ENCODE measurements around the gene JMJD6. TPM values are rescaled to one million over a fixed set of nuclear protein-coding genes. Genes with fewer than 3 reads are reported as not detected.
A peak's percentile ranks its signal among the peaks of the same experiment; 100 is the strongest.

Gene JMJD6
- total and polyA plus RNA-seq, 9 of the 15 experiments (the other 6 are each of a cell fraction or from before 2014, with no cell fraction given) = 2.5 to 52.3 (median 36.3) TPM

DNA sequence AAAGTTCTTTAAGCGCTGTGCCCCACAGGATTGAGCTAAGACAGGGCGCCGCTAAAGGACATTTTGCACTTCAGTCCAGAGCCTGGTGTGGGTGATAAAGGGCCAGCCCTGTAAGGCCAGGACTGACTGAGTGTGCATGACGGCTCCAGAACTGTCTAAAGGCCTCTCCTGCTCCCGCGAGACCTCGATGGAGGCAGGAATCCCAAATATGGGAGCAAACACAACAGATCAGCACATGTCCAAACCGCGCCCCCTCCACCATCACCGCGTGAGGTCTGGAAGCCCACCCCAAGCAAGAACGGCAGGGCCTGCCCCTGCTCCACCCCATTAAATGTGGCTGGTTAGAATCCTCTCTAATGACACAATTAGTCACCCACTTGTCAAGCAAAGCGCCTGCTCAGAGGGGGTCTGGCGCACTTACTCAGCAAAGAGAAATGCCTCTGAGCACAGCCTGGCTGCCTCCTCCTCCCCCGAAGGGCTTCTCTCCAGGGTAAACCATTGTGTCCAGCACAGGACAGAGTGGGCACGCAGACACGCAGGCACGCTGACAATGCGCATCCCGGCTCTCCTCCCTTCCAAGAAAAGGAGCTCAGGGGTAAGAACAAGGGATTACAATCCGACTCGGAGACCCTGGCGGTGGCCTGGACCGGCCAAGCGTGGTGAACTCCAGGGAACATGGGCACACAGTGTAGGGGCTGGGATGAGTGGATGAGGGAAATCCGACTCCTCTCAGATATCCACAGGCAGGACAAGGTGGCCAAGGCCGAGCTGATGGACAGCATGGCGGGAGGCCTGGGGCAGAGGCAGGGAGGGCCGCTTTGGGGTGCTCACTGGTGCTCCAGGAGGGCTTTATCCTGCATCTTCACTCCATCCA lies 17.1 kb downstream of the JMJD6 start (continued):
- TF ChIP-seq, protein P1, sequence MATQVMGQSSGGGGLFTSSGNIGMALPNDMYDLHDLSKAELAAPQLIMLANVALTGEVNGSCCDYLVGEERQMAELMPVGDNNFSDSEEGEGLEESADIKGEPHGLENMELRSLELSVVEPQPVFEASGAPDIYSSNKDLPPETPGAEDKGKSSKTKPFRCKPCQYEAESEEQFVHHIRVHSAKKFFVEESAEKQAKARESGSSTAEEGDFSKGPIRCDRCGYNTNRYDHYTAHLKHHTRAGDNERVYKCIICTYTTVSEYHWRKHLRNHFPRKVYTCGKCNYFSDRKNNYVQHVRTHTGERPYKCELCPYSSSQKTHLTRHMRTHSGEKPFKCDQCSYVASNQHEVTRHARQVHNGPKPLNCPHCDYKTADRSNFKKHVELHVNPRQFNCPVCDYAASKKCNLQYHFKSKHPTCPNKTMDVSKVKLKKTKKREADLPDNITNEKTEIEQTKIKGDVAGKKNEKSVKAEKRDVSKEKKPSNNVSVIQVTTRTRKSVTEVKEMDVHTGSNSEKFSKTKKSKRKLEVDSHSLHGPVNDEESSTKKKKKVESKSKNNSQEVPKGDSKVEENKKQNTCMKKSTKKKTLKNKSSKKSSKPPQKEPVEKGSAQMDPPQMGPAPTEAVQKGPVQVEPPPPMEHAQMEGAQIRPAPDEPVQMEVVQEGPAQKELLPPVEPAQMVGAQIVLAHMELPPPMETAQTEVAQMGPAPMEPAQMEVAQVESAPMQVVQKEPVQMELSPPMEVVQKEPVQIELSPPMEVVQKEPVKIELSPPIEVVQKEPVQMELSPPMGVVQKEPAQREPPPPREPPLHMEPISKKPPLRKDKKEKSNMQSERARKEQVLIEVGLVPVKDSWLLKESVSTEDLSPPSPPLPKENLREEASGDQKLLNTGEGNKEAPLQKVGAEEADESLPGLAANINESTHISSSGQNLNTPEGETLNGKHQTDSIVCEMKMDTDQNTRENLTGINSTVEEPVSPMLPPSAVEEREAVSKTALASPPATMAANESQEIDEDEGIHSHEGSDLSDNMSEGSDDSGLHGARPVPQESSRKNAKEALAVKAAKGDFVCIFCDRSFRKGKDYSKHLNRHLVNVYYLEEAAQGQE (IDR thresholded peaks at IDR 0.05; ENCODE audit: borderline replicate concordance) = no peak
- TF ChIP-seq, protein P1 (CRISPR knock-in tag; IDR thresholded peaks at IDR 0.05; ENCODE audit: low read depth) = no peak
- TF ChIP-seq CC2D1A (IDR thresholded peaks at IDR 0.05) (no peak), NFE2L1 (tag; IDR thresholded peaks at IDR 0.05; ENCODE audit: borderline replicate concordance, low read depth) (no peak), ZNF280A (IDR thresholded peaks at IDR 0.05; ENCODE audit: low read depth, partially characterized antibody) (no peak), HNRNPH1 (optimal IDR thresholded peaks at IDR 0.05; ENCODE audit: low read depth, low read length) (no peak), NCOR1 (IDR thresholded peaks at IDR 0.05) (no peak), HIVEP1 (CRISPR knock-in tag; IDR thresholded peaks at IDR 0.05) (no peak), SMARCA4 (IDR thresholded peaks at IDR 0.05) (no peak), ZNF717 (CRISPR knock-in tag; IDR thresholded peaks at IDR 0.05) (no peak), FOSL1 (tag; conservative IDR thresholded peaks at IDR 0.05) (peak; percentile 56), XRCC5 (IDR thresholded peaks at IDR 0.05; ENCODE audit: low read depth, low read length) (no peak), NFXL1 (CRISPR knock-in tag; IDR thresholded peaks at IDR 0.05) (no peak), ELF1 (tag; IDR thresholded peaks at IDR 0.05) (no peak)
- TF ChIP-seq, protein P2, sequence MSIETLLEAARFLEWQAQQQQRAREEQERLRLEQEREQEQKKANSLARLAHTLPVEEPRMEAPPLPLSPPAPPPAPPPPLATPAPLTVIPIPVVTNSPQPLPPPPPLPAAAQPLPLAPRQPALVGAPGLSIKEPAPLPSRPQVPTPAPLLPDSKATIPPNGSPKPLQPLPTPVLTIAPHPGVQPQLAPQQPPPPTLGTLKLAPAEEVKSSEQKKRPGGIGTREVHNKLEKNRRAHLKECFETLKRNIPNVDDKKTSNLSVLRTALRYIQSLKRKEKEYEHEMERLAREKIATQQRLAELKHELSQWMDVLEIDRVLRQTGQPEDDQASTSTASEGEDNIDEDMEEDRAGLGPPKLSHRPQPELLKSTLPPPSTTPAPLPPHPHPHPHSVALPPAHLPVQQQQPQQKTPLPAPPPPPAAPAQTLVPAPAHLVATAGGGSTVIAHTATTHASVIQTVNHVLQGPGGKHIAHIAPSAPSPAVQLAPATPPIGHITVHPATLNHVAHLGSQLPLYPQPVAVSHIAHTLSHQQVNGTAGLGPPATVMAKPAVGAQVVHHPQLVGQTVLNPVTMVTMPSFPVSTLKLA (conservative IDR thresholded peaks at IDR 0.05) = peak; percentile 44 to 55; a peak in 3 of 4 replicates
